COLO668 (cell line): ENCODE data around the gene METTL16.
A peak's percentile ranks its signal among the peaks of the same experiment; 100 is the strongest.
"Not testable (repeated sequence)": the region's sequence is repeated elsewhere in the genome, so short reads cannot be mapped to it uniquely, and the experiment has no call there.

Source experiments
- DNase-seq: peaks from one replicate; lab custom pipeline; 2025; ENCODE audit not compliant: unreplicated experiment; lab: John Stamatoyannopoulos, UW

Gene METTL16

DNA sequence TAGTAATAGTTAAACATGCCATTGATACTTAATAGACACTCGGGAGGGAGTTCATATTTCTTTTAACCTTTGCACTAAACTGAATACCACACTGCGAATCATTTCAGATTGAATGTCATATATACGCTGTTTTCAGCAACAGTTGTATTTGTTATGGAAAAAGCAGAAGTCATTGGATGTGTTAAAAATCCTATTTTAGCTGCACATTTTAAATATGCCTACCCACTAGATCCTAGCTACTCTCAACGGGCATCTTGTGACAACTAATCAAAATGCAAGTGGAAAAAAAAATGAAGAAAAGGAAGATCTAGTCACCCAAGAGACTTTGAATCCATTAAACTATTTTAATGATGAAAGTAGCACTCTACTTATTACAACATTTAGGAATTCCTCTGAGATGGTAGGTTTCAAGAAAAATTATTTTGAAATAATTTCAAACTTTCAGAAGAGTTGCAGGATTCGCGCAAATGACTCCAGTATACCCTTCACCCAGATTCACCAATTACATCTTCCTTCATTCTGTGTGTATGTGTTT, 59.4 kb downstream of the METTL16 start:
- no peak for DNase-seq

DNA sequence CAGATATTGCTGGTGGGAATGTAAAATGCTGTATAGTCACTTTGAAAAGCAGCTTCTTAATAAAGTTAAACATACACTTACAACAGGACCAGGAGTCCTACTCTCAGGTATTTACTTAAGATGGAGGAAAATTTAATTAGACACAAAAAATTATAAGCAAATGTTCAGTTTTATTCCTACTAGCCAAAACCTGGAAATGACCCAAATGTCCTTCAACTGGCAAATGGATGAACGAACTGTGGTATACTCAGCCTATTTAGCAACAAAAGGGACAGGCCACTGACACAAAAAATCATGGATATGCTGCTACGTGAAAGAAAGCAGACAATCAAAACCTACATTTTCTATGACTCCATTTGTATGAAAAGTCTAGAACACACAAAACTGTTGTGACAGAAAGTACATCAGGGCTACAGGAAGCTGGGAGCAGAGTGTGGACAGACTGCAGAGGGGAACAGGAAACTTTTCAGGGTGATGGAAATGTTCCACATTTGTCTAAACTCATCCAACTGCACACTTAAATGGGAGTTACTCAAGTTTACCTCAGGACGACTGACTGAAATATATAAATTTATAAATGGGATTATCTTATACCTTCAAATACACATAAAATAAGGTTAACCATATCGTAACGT, 61.6 kb downstream of the METTL16 start:
- DNase-seq, result no peak

DNA sequence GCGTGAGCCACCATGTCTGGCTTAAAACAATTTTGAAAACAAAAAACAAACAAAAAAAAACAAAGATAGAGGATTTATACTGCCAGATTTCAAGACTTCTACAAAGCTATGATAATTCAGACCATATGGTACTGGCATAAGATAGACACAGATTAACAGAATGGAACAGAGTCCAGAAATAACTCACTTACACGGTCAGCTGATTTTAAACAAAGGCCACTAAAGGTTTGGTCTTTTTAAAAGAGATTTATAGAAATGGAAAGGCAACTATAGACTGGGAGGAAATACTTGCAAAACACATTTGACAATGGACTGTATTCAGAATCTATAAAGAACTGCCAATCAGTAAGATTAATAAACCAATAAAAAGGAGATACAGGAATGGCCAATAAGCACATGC, 62.2 kb downstream of the METTL16 start:
- DNase-seq, result no peak

DNA sequence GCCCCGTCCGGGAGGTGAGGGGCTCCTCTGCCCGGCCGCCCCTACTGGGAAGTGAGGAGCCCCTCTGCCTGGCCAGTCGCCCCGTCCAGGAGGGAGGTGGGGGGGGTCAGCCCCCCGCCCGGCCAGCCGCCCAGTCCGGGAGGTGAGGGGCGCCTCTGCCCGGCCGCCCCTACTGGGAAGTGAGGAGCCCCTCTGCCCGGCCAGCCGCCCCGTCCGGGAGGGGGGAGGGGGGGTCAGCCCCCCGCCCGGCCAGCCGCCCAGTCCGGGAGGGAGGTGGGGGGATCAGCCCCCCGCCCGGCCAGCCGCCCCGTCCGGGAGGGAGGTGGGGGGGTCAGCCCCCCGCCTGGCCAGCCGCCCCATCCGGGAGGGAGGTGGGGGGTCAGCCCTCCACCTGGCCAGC, 64.2 kb downstream of the METTL16 start:
- not testable (repeated sequence) for DNase-seq

DNA sequence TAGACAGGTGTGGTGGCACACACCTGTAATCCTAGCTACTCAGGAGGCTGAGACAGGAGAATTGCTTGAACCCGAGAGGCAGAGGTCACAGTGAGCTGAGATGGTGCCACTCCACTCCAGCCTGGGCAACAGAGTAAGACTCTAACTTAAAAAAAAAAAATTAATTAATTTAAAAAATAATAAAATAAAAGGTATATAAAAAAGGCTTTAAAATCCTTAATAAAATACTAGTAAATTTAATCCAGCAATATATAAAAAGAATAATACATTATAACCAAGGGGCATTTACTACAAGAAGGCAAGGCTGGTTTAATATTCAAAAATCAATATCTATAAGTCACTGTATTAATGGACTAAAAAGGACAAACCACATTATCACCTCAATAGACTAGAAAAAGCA, 66.0 kb downstream of the METTL16 start:
- DNase-seq, result no peak

DNA sequence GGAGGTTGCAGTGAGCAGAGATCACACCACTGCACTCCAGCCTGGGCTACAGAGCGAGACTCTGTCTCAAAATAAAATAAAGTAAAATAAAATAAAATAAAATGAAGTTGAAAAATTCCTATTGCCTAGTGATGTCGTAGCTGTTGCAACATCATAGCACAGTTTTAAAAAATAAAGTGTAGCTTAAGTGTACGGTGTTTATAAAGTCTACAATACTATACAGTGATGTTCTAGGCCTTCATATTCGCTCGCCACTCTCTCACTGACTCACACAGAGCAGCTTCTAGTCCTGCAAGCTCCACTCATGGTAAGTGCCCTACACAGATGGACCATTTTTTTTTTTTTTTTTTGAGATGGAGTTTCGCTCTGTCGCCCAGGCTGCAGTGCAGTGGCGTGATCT, 67.3 kb downstream of the METTL16 start:
- no peak for DNase-seq

DNA sequence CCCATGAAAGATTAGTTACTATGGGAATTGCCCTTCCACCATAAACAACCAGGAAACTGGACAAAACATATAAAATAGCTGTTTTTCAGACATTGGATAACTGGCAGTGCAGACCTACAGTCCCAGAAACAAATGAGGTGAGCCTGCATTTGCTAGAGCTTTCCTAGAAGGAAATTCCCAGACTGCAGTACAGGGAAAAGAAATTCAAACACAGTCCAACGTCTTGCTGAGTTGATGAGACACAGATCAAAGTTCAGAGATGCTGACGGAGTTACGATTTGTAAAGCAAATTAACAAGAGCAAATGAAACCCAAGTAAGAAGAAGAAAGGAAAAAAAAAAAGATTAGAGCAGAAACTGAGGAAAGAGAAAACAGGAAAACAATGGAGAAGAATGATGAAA, 69.5 kb downstream of the METTL16 start:
- no peak for DNase-seq

DNA sequence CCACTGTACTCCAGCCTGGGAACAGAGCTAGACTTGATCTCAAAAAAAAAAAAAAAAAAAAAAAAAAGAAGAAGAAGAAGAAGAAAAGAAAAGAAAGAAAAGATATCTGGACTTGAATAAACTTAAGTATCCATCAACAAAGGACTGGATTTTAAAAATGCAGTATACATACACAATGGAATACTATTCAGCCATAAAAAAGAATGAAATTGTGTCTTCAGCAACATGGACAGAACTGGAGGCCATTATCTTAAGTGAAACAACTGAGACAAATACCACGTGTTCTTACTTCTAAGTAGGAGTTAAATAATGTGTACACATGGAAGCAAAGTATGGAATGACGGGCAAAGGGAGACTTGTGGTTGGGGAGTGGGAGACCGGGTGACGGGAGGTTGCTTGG, 70.8 kb downstream of the METTL16 start:
- DNase-seq, result no peak

DNA sequence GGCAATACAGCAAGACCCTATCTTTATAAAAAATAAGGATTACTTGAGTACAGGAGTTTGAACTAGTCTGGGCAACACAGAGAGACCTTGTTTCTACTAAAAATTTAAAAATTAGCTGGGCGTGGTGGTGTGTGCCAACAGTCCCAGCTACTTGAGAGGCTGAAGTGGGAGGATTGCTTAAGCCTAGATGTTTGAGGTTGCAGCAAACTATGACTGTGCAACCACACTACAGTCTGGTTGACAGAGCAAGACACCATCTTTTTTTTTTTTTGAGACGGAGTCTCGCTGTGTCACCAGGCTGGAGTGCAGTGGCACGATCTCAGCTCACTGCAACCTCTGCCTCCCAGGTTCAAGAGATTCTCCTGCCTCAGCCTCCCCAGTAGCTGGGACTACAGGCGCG, 71.7 kb downstream of the METTL16 start:
- not testable (repeated sequence) for DNase-seq

DNA sequence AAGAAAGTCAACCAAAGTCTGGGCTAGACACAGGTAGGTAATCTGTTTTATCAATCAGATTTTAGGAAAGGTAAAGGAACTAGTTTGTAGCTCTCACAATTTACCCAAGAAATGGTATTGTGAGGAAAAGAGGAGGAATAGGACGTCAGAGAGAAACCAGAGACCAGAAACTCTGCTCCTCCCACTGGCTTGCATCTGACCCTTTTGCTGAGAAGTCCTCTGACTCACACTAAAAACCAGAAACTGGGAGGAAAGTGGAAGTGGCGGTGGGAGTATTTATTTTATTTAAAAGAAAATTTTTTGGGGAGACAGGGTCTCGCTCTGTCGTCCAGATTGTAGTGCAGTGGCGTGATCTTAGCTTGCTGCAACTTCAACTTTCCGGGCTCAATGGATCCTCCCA, 72.9 kb downstream of the METTL16 start:
- DNase-seq, result no peak

DNA sequence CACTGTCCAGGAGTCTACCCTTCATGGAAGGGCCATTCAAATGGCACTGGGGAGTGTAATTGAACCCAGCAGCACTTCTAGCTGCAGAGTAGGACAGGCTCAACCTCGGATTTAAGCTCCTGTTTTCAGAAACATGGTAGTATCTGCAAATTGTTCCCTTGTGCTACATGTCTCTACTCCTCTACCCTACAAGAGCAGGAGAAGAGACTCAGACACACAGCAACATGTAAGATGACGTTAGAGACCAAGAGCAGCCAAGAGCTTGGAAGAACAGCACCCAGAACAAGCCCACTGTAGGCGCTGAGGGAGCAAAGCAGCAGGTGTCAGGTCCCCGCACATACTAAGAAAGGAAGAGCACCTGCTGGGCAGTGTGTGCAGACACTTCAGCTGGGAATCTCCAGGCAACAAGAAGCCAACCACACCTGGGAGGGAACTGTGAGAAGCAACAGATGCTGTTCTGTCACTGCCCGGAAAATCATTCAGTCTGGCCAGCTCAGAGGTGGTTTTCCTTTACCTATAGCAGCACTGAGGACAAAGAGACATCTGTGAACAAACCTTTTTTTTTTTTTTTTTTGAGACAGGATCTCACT, 75.3 kb downstream of the METTL16 start:
- peak; percentile 79 for DNase-seq

DNA sequence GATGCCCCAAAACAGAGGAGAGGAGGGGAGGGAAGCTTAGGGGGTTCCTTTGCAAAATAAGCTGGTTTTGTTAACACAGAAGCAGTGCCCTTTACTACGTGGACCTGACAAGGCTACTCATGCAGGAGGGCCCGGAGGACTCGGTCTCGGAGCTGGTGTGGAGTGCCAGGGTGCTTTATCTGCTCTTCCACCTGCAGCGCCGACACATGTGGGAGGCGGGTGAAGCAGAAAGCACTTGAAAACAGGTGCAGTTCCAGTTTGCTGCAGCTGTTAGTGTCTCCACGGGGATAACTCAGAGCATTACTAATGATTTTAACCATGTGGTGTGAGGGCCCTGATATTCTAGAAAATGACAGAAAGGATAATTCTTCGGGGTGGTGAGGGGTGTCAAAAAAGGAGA, 75.8 kb downstream of the METTL16 start:
- peak; percentile 84 for DNase-seq

DNA sequence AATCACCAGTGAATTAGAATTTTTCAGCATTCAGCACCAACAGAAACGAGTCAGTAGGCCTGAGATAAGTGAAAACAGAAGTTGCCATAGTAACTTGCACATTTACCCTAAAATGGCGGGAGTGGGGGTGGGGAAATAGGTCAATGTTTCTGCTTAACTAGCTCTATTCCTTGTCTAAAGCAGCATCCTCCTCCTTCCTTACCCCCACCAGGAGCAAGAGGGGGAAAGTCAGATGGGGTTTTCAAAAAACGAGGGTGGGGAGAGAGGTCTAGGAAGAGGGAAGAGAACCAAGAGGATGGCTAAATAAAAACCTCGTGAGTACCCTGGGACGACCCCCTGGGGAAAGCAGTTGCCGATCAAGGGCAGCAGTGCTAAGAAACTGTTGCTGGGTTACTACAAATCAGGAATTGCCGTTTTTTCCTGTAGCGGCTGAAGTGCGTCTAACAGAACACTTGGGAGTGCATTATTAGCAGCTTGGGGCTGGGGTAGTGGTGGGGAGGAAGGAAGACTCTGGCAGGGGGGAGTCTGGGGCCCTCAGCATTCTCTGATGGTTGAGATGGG, 76.4 kb downstream of the METTL16 start:
- peak; percentile 19 for DNase-seq

DNA sequence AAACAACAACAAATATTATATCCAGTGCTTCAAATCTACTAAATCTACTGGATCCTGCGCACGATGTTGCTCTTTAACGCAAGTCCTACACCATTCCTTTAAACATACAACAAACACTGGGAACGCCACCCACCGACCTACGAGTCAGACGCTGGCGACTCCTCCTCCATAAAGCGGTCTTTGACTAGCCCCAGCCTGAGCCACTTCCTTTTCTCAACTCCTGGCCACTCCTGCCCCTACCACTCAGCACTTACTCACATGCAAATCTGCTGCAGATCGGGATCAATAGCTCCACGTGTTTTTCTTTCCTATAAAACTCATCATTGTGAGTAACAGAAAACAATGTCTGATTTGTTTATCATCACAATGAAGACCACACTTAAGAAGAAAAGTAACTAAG, 78.0 kb downstream of the METTL16 start:
- DNase-seq, result no peak

DNA sequence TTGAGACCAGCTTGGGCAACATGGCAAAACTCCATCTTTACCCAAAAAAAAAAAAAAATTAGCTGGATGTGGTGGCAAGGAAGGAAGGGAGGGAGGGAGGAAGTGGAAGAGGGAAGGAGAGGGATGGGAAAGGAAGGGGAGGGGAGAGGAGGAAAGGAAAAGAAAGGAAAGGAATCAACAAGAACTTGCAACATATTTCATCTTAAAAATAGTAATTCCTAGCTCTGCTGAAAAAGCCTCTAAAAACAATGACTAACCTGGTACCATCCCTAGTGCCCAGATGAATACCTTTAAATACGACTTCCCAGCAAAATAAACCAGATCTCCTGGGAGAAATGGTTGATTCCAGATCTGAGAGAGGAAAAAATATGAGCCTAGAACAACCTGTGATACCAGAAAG, 83.8 kb downstream of the METTL16 start:
- no peak for DNase-seq

DNA sequence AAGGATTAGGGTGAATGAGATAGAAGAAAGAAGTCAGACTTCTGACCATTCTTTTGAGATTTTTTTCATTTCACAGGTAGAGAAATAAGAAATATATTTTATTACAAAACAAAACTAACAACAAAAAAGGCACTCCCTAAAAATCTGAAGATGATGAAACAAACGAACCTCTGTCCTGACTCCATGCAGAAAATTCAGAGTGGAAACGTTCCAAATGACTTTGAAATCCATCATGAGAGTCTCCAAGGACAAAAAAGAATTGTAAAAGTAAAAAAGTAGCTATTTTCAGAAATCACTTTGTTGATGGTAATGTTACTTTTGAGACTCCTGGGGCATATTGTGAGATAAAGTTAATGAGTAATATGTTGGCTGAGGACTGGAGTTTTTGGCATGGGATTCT, 84.5 kb downstream of the METTL16 start:
- no peak for DNase-seq

DNA sequence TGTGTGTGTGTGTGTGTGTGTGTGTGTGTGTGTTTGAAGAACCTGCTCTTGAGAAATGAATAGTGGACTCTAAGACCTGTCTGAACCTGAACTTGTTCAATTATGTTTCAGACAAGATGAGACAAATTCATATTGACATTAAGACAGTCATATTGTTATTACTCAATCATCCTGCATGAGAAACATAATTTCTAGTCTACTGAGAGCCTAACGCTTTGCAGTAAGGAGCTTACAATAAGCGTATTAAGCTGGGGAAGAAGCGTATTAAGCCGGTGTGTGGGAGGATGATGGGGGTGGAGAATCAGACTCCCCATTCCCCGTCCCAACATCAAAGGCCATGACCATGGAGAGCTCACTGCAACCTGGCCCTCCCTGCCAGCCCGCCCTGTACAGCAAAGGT, 88.4 kb downstream of the METTL16 start:
- DNase-seq, result no peak

DNA sequence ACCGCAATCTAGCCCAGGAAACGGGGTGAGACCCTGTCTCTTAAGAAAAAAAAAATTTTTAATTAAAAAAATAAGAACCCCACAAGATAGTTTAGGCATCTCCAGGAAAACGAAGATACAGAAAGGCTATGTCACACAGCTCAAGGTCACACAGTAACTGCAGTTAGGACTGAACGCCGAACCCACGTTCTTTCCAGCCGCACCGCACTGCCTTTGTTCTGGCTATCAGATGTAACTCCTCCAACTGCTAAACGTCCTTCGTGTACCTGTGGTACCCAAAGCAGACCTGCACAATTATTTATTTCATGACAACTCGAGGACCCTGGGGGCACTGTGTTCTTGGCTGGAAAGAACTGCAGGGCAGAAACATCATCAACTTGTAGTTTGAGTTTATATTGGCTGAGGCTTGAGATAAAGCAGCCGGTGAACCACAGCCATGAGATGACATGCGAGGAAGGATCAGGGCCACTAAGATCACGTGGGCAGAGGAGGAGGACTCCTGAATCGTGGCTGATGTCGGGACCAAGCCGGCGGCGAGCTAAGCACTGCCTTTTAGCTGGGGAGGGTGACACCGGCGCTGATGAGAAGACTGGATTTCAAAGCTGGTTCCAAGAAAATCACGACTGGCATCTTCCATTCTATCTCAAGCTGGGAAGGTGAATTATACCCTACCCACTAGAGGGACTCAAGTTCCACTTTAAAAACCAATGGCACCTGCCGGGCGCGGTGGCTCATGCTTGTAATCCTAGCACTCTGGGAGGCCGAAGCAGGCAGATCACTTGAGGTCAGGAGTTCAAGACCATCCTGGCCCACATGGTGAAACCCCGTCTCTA, 90.2 kb downstream of the METTL16 start:
- peak; percentile 8 for DNase-seq

DNA sequence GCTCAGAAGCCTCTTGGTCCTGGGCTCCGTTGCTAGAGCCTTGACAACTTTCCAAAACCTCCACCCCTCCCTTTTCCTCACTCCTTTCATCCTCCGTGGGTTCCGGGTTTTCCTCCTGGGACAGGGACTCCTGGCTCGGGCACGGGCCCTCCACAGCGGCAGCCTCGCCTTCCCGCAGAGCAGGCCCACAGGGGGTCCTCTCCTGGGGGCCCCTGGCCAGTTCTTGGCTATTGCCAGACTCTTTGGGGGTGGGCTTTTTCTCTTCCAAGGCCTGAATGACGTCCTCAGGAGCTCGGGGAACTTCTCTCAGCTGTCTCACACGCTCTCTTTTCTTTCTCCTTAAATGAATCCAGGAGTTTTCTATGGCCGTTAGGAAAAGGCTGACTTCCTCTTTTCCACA, 91.5 kb downstream of the METTL16 start:
- no peak for DNase-seq

DNA sequence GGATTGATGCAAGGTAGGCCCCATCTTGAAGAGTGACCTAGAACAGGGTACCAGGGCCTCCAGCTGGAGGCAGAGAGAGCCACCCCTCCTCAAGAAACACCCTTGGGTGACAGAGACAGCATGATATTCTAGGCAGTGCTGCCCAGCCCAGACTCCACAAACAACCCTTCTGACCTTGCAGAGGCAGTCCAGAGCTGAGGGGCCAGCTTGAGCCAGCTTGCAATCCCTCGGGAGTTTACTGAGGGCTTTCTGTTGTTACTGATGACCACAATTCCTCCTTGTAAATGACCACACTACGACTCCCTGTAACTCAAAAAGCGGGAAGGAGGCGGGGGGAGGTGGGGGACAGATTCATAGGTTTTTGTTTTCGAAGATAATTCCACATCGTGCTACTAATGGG, 92.2 kb downstream of the METTL16 start:
- DNase-seq, result no peak

DNA sequence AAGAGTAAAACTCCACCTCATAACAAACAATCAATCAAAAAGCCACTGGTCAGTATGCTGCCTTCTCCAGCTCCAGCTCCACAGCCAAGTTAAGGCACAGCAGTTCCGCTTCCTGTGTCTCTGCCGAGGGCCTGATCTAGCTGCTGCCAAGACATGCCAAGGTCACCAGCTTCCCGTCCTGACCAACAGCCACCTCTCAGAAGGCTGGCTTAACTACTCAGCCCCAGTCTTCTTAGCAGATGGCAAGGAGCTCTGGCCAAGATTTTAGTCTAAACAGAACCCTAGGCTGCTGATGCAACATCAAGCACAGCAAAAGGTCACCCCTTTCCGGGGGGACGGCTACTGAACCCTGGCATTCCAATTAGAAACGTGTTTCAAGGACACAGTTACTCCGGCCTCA, 93.1 kb downstream of the METTL16 start:
- DNase-seq, result no peak
